Subcutaneous adipose tissue (tissue), 4 donors: ENCODE data around the gene SLC35A4. TPM values are rescaled to one million over a fixed set of nuclear protein-coding genes. Genes with fewer than 3 reads are reported as not detected.

ENCODE experiments used
- CTCF ChIP-seq: fragments of 450-650 bp; IDR thresholded peaks from one replicate; pipeline ENCODE4 v1.5.1; 2016; ENCODE audit warnings: low read depth, mild to moderate bottlenecking, control low read depth, antibody characterized with exemption, moderate library complexity
- total RNA-seq, 4 donors: library from RNA; depleted of rRNA; stranded (reverse); fragments of >200 nt; gene quantifications; one replicate each; pipeline ENCODE4 v1.1.0, GENCODE V29; 2016

The SLC35A4 gene
- total RNA-seq, 4 donors from 2014 or later = 21.1 to 32.2 (median 25.4) TPM

DNA sequence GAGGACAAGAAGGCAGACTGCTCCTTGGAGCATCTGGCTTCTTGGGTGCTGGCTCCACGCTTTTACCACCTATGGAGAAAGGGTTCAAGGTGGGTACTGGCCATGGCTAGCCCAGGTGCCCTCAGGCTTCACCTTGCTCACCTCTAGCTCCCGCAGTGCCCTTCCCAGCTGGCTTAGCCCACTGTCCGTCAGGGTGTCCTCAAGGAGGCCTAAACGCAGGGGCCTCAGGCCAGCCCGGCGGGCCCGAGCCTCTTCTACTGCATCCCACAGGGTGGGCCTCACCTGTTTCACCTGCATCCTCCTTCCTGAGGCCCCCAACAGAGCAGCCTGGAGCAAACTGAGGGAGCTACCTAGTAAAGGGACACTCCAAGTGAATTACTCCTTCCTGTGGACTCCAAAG lies 9.1 kb downstream of the SLC35A4 start:
- no peak for TF ChIP-seq CTCF

GRCh38 chr5:140574165-140574564 lies 9.5 kb downstream of the SLC35A4 start:
- TF ChIP-seq CTCF = no peak

DNA sequence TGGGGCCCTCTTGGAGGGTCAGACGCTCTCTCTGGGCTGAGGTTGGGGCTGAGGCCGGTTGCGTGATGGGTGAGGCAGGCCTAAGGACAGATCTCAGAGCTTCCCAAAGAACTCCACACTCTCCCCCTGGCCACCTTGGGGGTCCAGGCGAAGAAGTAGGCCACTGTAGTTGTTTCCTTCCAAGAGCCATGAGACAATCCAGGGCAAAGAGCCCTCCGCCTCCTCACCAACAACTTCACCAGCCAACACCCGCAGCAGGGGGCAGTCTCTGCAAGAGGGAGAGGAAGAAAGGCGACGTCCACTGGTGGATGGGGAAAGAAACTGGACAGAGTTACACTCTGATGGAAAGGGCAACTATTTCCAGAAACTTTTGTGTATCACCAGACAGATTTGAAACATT lies 10.7 kb downstream of the SLC35A4 start:
- no peak for TF ChIP-seq CTCF

DNA sequence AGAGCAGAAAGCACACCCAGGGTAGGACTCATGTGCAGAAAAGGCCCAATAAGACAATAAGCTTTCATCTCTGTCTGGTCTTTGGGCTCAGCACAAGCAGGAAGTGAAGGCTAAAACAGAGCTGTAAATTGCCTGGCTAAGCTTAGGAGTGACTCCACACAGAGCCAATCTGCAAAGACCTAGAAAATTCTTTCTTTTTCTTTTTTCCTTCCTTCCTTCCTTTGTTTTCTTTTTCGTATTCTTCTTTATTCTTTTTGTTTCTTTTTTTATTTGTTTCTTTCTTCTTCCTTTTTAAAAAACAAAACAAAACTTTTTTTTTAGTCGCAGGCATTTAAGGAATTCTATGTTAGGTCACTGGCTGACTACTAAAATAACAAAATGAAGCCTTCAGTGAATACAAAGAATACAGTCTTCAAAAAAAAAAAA lies 12.2 kb downstream of the SLC35A4 start:
- no peak for TF ChIP-seq CTCF

GRCh38 chr5:140587495-140587894 lies 22.9 kb downstream of the SLC35A4 start:
- no peak for TF ChIP-seq CTCF

DNA sequence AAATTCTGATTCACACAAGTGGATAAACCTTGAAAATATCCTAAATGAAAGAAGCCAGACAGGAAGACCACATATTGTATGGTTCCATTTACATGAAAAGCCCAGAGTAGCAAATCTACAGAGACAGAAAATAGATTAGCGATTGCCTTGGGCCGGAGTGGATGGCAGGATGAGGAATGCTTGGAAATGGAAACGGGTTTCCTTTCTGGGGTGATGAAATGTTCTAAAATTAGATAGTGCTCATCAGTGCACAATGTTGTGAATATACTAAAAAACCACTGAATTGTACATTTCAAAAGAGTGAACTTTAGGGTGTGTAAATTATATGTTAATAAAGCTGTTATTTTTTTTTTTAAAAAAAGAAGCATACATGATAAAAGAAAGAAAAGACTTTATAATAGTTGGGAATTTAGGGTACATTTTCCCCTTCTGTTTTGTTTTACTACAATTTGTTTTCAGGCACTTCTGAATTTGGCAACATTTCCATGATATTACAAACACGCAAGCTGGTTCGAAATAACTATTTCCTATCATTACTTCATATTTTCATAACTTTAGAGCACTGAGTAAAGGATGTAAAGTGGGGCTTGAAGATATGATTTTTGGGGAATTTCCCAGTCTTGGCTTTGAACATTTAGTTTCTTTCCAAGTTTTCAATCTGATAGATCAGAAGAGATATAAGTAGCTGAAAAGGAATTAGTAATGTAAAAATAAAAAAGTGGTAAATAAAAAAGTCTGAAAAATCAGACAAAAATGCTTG lies 23.9 kb downstream of the SLC35A4 start:
- TF ChIP-seq CTCF = no peak

GRCh38 chr5:140590861-140591260 lies 26.2 kb downstream of the SLC35A4 start:
- TF ChIP-seq CTCF = no peak
